ENCODE results near the gene UEVLD.

GRCh38 chr11:18632841-18633240 lies 44.3 kb upstream of the UEVLD start:
- no peak for TF ChIP-seq CTCF (IDR thresholded peaks at IDR 0.05)
- TF ChIP-seq POLR2A (IDR thresholded peaks at IDR 0.05): no peak

Data from Peyer's patch (tissue), 4 donors.